Nephron progenitor cell (in vitro differentiated cells): Measurements from ENCODE around the gene TCF7L2.
A peak's percentile ranks its signal among the peaks of the same experiment; 100 is the strongest.

Source experiments
- DNase-seq: peaks from one replicate; pipeline ENCODE4 v3.0.0; 2021
- H3K27ac Mint-ChIP-seq: 2 replicates; pipeline ENCODE4 v1.8.0; 2021; ENCODE audit warnings: mild to moderate bottlenecking, moderate library complexity, mixed read lengths
- H3K27me3 Mint-ChIP-seq: 2 replicates; pipeline ENCODE4 v1.8.0; 2021; ENCODE audit warnings: mild to moderate bottlenecking, low read depth, mixed read lengths; ENCODE audit not compliant: poor library complexity
- H3K36me3 Mint-ChIP-seq: 2 replicates; pipeline ENCODE4 v1.8.0; 2021; ENCODE audit warnings: low read depth, mixed read lengths
- H3K4me1 Mint-ChIP-seq: 2 replicates; pipeline ENCODE4 v1.8.0; 2021; ENCODE audit warnings: mixed read lengths
- H3K4me3 Mint-ChIP-seq: 2 replicates; pipeline ENCODE4 v1.8.0; 2021; ENCODE audit warnings: mild to moderate bottlenecking, moderate library complexity, mixed read lengths
- H3K9me3 Mint-ChIP-seq: 2 replicates; pipeline ENCODE4 v1.8.0; 2021; ENCODE audit warnings: mild to moderate bottlenecking, moderate library complexity, mixed read lengths
- TF ChIP-seq, protein P1 (sequence below): fragments of 200-600 bp; sonication (generic); IDR thresholded peaks from 2 replicates; pipeline ENCODE4 v1.5.0; 2021; ENCODE audit warnings: antibody characterized with exemption

The TCF7L2 gene

DNA sequence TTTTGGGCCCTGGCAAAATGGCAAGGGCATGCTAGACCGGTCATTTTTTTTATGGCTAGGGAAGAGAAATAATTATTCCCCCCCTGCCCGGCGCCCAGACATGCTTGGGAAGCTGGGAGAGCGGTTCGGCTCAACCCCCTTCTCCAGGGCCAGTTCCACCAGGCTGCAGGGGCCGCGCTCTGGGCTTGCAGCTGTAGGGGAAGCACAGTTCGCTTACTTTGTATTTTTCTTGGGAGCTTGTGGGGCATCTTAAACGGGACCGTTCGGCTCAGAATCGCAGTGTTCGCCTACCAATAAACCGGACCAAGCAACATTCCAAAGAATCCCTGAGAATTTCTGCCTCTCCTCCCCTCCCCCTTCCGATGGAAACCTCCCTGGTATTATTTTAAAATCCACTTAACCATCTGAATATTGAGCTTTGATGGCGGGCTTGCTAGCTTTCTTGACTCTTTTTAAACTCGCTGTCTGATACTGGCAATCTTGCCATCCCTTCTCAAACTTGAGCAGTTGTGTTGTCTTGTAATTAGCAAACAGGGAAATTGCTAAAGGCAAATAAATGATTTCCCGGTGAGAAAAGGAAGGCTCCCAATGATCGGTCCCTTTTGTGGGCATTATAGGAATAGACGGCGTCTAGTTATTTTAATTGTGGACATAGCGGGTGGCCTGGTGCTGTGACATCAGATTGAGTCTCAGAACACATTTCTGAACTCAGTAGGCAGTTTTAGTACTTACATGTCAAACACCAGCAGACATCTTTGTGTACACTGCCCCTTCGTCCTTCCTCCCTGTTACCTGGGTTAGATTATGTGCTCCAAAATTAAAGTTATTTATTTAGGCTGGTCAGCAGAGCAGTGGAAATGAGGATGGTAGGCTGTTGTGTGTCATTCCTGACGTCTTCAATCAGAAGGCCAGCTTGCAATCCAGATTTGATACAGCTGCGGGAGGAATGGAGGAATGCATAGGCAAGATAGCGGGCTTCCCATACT, 3.4 kb downstream of the TCF7L2 start:
- H3K27me3 Mint-ChIP-seq = no peaks in the 10 kb centered on the region
- peaks cover 65% of the 10 kb centered on the region for H3K4me1 Mint-ChIP-seq
- TF ChIP-seq, protein P1, sequence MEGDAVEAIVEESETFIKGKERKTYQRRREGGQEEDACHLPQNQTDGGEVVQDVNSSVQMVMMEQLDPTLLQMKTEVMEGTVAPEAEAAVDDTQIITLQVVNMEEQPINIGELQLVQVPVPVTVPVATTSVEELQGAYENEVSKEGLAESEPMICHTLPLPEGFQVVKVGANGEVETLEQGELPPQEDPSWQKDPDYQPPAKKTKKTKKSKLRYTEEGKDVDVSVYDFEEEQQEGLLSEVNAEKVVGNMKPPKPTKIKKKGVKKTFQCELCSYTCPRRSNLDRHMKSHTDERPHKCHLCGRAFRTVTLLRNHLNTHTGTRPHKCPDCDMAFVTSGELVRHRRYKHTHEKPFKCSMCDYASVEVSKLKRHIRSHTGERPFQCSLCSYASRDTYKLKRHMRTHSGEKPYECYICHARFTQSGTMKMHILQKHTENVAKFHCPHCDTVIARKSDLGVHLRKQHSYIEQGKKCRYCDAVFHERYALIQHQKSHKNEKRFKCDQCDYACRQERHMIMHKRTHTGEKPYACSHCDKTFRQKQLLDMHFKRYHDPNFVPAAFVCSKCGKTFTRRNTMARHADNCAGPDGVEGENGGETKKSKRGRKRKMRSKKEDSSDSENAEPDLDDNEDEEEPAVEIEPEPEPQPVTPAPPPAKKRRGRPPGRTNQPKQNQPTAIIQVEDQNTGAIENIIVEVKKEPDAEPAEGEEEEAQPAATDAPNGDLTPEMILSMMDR = no peak
- H3K9me3 Mint-ChIP-seq = no peaks in the 10 kb centered on the region
- H3K27ac Mint-ChIP-seq = peak overlapping the region; percentile 97
- peak; percentile 50 for DNase-seq
- H3K4me3 Mint-ChIP-seq = peak overlapping the region; percentile 93
- no peaks in the 10 kb centered on the region for H3K36me3 Mint-ChIP-seq

DNA sequence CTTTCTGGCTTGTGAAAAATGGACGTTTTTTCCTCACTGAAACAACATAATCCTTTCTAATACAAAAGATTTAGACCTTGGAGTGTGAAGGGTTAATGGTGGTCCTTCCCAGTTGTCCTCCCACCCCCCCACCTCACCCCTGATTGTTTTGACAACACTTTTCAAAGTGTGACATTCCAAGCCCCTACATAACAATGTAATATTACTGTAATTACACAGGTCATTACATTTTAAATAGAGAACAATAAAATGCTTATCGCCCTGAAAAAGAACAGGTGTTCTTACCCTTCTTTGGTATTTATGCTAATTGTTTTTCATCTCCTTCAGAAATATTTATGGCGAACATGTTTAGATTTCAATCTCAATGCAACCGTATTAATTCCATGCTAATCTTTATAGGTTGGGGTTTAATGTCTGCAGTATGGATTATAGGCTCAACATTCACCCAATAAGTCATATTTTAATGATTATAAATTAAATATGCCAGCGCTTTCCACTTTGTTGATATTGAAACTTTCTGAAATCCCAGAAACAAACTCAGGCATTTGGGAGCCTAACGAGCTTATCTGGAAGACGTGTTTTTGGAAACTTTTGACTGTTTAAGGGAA, 5.0 kb downstream of the TCF7L2 start:
- Mint-ChIP-seq H3K27me3 (no peaks in the 10 kb centered on the region), H3K27ac (peak overlapping the region; percentile 76), H3K4me1 (peaks cover 68% of the 10 kb centered on the region), H3K9me3 (no peaks in the 10 kb centered on the region), H3K36me3 (peaks cover 3% of the 10 kb centered on the region), H3K4me3 (peak overlapping the region; percentile 93)
- TF ChIP-seq, protein P1 = no peak
- no peak for DNase-seq

DNA sequence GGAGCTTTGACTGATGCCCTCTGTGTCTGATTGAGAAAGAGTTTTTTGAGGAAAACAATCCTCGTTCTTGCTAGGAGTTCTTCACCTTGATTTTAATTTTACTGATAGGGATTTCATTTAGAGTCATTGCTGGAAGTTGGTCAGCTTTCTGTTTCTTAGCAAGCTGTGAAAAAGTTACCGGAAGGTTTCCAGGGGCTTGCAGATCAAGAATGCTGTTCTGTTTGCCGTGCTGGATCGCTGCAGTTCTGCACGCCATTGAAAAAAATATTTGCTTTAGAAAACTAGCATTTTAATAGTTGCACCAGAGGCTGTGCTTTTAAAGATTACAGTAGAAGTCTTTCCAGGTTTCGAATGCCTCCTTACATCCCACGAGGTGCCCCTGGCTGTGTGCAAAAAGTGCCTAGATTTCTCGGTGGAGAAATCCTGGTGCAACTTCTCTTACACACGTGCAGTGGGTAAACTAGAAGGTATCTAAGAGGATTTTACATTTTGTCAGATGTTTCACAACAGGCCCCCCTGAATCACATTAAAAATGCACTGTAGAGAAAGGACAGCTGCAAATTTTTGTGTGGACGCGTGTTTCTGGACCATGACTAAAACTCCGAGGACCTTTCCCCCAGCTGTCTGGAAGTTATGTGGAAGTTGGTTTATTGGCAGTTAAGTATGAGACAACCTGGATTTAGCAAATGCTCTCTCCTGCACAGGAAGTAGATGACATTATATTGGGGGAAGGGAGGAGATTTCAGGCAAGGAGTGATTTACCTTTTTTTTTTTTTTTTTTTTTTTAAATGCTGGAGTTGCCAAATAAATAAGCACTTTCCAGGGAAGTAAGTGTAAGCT, 5.8 kb downstream of the TCF7L2 start:
- peaks cover 74% of the 10 kb centered on the region for H3K4me1 Mint-ChIP-seq

DNA sequence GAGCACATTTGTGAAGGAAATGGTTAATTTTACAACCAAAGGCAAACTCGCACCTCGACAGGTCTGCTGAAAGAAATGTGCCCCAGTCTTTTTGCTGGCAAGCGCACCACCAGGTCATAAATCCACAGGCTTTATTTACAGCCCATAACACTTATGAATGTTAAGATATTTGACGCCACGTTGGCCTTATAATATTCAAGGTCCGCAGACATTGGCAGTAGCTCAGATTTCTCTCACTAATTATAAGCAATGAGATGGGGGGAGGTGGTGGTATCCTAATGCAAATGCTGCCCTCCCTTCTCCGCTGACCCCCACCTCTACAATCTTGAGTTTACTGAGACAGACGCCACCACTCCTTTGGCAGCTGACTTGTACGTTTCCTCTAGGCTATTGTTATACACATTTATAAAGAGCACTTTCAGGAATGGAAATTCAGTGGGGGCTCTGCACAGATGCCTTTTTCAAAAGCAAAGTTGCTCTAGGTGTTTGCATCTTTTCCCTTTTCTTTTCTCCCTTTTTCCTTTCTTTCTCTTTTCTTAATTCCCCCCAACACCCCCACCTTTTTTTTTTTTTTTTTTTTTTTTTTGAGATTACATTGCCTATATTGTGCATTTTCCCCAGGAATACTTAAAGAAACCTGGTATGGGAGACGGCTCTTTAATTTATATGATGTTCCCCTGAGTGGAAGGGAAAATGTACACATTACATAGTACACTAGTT, 6.7 kb downstream of the TCF7L2 start:
- Mint-ChIP-seq H3K4me3 (peak overlapping the region; percentile 93), H3K27me3 (no peaks in the 10 kb centered on the region), H3K9me3 (no peaks in the 10 kb centered on the region), H3K4me1 (peaks cover 83% of the 10 kb centered on the region), H3K27ac (no peak overlapping the region), H3K36me3 (peaks cover 7% of the 10 kb centered on the region)
- DNase-seq = no peak
- TF ChIP-seq, protein P1 = no peak

More for the DNA sequence above, 5.8 kb downstream of the TCF7L2 start:
- H3K27ac Mint-ChIP-seq = peak overlapping the region; percentile 76
- TF ChIP-seq, protein P1 = no peak
- DNase-seq = no peak
- H3K4me3 Mint-ChIP-seq = peak overlapping the region; percentile 93
- H3K36me3 Mint-ChIP-seq = peaks cover 7% of the 10 kb centered on the region
- H3K27me3 Mint-ChIP-seq = no peaks in the 10 kb centered on the region
- no peaks in the 10 kb centered on the region for H3K9me3 Mint-ChIP-seq

DNA sequence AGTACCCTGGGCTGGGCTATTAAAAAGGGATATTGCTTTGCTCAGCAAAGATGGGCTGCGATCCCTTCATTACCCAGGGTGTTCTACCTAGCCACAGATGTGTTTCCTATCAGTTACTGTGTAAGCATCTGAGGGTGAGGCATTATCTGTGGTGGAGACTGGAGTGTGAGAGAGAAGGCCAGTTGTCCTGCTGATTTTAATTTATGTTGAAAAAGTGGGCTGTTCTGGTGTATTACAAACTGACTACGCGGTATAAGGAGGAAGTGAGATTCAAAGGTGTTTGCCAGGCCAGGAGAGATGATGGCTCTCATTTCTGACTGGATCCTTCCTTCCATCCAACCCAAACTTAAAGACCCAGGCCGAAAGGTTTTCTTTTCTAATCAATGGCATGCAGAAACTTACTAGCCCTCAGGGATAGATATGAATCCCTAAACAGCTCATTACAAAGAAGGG, 7.6 kb downstream of the TCF7L2 start:
- Mint-ChIP-seq H3K4me1 (peaks cover 88% of the 10 kb centered on the region), H3K4me3 (peak overlapping the region; percentile 93), H3K9me3 (no peaks in the 10 kb centered on the region), H3K27ac (peak overlapping the region; percentile 79), H3K36me3 (peaks cover 7% of the 10 kb centered on the region), H3K27me3 (peaks cover 2% of the 10 kb centered on the region)
- TF ChIP-seq, protein P1 = no peak
- DNase-seq = no peak
